ENCODE data around the gene AQP7. TPM values are rescaled to one million over a fixed set of nuclear protein-coding genes. Genes with fewer than 3 reads are reported as not detected.
A peak's percentile ranks its signal among the peaks of the same experiment; 100 is the strongest.

The AQP7 gene
- total RNA-seq, 1 experiment from 2014 or later, result 0.59 TPM

- no peak overlapping the region for H3K4me3 ChIP-seq
- H3F3A ChIP-seq (ENCODE audit: insufficient read depth, low read depth), result peaks cover 13% of the 10 kb centered on the region
- H3K79me2 ChIP-seq (ENCODE audit: low read depth), result no peaks in the 10 kb centered on the region
- ChIA-PET CTCF (no interaction called here), POLR2A (ENCODE audit: unreplicated experiment) (interaction anchor here (0.5 to 0.6 kb wide), 2 partner anchors 175 to 306 kb away, joined by 4 to 6 read pairs; no protein-coding TSS in a partner anchor)
- peaks cover 56% of the 10 kb centered on the region for H3K4me1 ChIP-seq (replicated peaks; ENCODE audit: insufficient read depth)
- intact Hi-C loops (cut with micrococcal nuclease; ENCODE audit: unreplicated experiment), result loop anchor here (2.0 kb wide), 1 partner anchor 71 kb away; no protein-coding TSS in a partner anchor
- DNase-seq, result peak in 1 of 2 experiments; percentile 55
- no peaks in the 10 kb centered on the region for H3K27me3 ChIP-seq (ENCODE audit: insufficient read depth, low read depth)
- H3K9me2 ChIP-seq (ENCODE audit: insufficient read depth), result no peaks in the 10 kb centered on the region
- H4K20me1 ChIP-seq (ENCODE audit: insufficient read depth), result no peaks in the 10 kb centered on the region
- TF ChIP-seq EZH2 (IDR thresholded peaks at IDR 0.05; ENCODE audit: low read depth), result no peak
- no peaks in the 10 kb centered on the region for H3K9me3 ChIP-seq (ENCODE audit: insufficient read depth, low read depth)
- no peak overlapping the region for H2AFZ ChIP-seq
- BruUV-seq (replicated peaks), result no TSS peak
- H3K27ac ChIP-seq, result no peak overlapping the region
- peak overlapping the region; percentile 79 for H3K4me2 ChIP-seq
- H3K36me3 ChIP-seq (ENCODE audit: low read depth), result no peaks in the 10 kb centered on the region
Observed at GRCh38 chr9:33445389-33446239, 43.2 kb upstream of the AQP7 start.

DNA sequence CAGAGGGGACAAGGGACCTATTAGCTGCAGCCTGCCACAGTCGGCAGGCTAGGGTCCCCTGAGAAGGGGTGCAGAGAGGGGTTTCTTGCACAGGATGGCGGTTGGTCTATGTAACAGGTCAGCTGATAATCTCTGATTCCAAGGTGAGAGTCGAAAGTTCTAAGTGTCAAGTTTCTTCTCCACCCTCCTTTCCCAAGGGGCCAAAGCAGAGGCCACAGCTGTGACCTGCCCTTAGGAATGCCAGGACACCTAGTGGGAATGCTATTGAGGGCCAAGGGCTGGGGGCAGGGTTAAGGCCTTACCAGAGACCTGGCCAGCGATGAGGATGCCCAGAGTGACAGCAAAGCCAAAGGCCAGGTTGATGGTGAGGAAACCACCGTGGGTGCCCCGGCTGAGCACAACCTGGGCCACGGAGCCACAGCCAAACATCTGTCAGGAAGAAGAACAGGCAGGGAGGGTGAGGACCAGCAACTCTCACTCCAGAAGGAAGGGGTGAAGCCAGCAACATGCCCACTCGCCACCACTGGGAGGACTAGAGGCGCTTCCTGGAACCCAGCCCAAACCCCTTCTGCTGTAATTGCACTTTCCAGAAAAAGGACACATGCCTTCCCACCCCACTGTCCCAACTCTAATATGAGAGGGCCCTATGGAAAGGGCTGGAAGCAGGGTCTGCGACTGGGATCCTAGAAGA, 41.2 kb upstream of the AQP7 start:
- Histone ChIP-seq H4K20me1 (ENCODE audit: insufficient read depth) (no peaks in the 10 kb centered on the region), H3K4me3 (no peak overlapping the region), H3K9me2 (ENCODE audit: insufficient read depth) (no peaks in the 10 kb centered on the region), H3K79me2 (ENCODE audit: low read depth) (no peaks in the 10 kb centered on the region), H3K27ac (peak overlapping the region; percentile 58), H3K4me2 (peak overlapping the region; percentile 66), H3K27me3 (ENCODE audit: insufficient read depth, low read depth) (no peaks in the 10 kb centered on the region), H3K36me3 (ENCODE audit: low read depth) (no peaks in the 10 kb centered on the region), H3K9me3 (ENCODE audit: insufficient read depth, low read depth) (no peaks in the 10 kb centered on the region), H2AFZ (no peak overlapping the region), H3K4me1 (replicated peaks; ENCODE audit: insufficient read depth) (peaks cover 76% of the 10 kb centered on the region), H3F3A (ENCODE audit: insufficient read depth, low read depth) (peaks cover 24% of the 10 kb centered on the region)
- intact Hi-C loops (cut with micrococcal nuclease; ENCODE audit: unreplicated experiment), result loop anchor here (2.0 kb wide), 1 partner anchor 69 kb away; no protein-coding TSS in a partner anchor
- POLR2A ChIA-PET (ENCODE audit: unreplicated experiment), result no interaction called here
- peak; percentile 50 to 52 for DNase-seq
- TF ChIP-seq CTCF (conservative IDR thresholded peaks at IDR 0.05) (no peak), EZH2 (IDR thresholded peaks at IDR 0.05; ENCODE audit: low read depth) (no peak)
- no TSS peak for BruUV-seq (replicated peaks)
- CTCF ChIA-PET, result interaction anchor here (0.6 kb wide), 1 partner anchor 34 kb away, joined by 3 read pairs; no protein-coding TSS in a partner anchor

GRCh38 chr9:33443047-33443446, 40.7 kb upstream of the AQP7 start:
- BruUV-seq (replicated peaks), result no TSS peak
- CTCF ChIA-PET, result interaction anchor here (0.6 to 0.7 kb wide), 2 partner anchors 34 to 212 kb away, joined by 3 read pairs; no protein-coding TSS in a partner anchor
- intact Hi-C loops (cut with micrococcal nuclease; ENCODE audit: unreplicated experiment), result no loop called here
- no peaks in the 10 kb centered on the region for H3K9me3 ChIP-seq (ENCODE audit: insufficient read depth, low read depth)
- H2AFZ ChIP-seq, result no peak overlapping the region
- no peaks in the 10 kb centered on the region for H3K36me3 ChIP-seq (ENCODE audit: low read depth)
- no peaks in the 10 kb centered on the region for H3K9me2 ChIP-seq (ENCODE audit: insufficient read depth)
- peaks cover 27% of the 10 kb centered on the region for H3F3A ChIP-seq (ENCODE audit: insufficient read depth, low read depth)
- H3K4me1 ChIP-seq (replicated peaks; ENCODE audit: insufficient read depth), result peaks cover 76% of the 10 kb centered on the region
- POLR2A ChIA-PET (ENCODE audit: unreplicated experiment), result no interaction called here
- H3K27me3 ChIP-seq (ENCODE audit: insufficient read depth, low read depth), result no peaks in the 10 kb centered on the region
- no peaks in the 10 kb centered on the region for H4K20me1 ChIP-seq (ENCODE audit: insufficient read depth)
- TF ChIP-seq CTCF (conservative IDR thresholded peaks at IDR 0.05) (no peak), EZH2 (IDR thresholded peaks at IDR 0.05; ENCODE audit: low read depth) (no peak)
- no peaks in the 10 kb centered on the region for H3K79me2 ChIP-seq (ENCODE audit: low read depth)
- peak overlapping the region; percentile 66 for H3K4me2 ChIP-seq
- H3K27ac ChIP-seq, result peak overlapping the region; percentile 58
- H3K4me3 ChIP-seq, result no peak overlapping the region
- DNase-seq, result peak; percentile 72 to 83
